HCT116 (cell line): Measurements from ENCODE around the gene PUM1. TPM values are rescaled to one million over a fixed set of nuclear protein-coding genes. Genes with fewer than 3 reads are reported as not detected.

Source experiments
- ATAC-seq: fragments of 200-7000 bp; cut with Tn5 transposase; 2 replicates; pipeline ENCODE4 v1.9.1; 2020; ENCODE audit warnings: mild to moderate bottlenecking, moderate library complexity
- BruUV-seq: library from RNA; stranded (reverse); fragments of 400-500 nt; replicated peaks from 2 replicates; lab custom pipeline; 2021; lab: Mats Ljungman, UMichigan
- CTCF ChIA-PET: fragments of 300-600 bp; sonication (Branson Sonifier 250); formaldehyde crosslinking; loops from one replicate; lab custom pipeline; 2021; ENCODE audit warnings: antibody characterized with exemption; lab: Charles Lee
- POLR2A ChIA-PET: fragments of 300-600, 350-600 bp; sonication (Branson Sonifier 250); formaldehyde crosslinking; loops from one replicate; lab custom pipeline; 2021; ENCODE audit warnings: antibody characterized with exemption; lab: Charles Lee
- RAD21 ChIA-PET, 2 experiments: fragments of 300-600 bp; sonication (Branson Sonifier 250); formaldehyde crosslinking; loops; one replicate each; lab custom pipeline; 2023; ENCODE audit warnings: low total read pairs in 2 of 2; ENCODE audit not compliant: uncharacterized antibody in 2 of 2, unreplicated experiment in 2 of 2, low non-redundant PET in 1 of 2; lab: Charles Lee
- DNase-seq: peaks from one replicate; pipeline ENCODE4 v3.0.0-alpha.2; 2010; ENCODE audit warnings: low read depth, low spot score
- H2AFZ ChIP-seq: fragments of 200-600 bp; shearing (Covaris generic), sonication (generic); 2 replicates; pipeline ENCODE4 v1.6.1; 2017; ENCODE audit warnings: low read depth, mixed run types, mixed read lengths, antibody characterized with exemption, low read length; ENCODE audit not compliant: poor library complexity, severe bottlenecking
- H3K27ac ChIP-seq: 2 replicates; pipeline ENCODE4 v1.5.1; 2012; ENCODE audit warnings: low read depth, low read length
- H3K27me3 ChIP-seq: fragments of 200-600 bp; sonication (generic); 2 replicates; pipeline ENCODE4 v1.6.1; 2016; ENCODE audit warnings: mixed run types, low read length, mixed read lengths; ENCODE audit not compliant: insufficient read depth
- H3K36me3 ChIP-seq, 2 experiments: fragments of 200-500 bp in 1 of 2; fragments of 200-600 bp in 1 of 2; sonication (Bioruptor generic) in 1 of 2; sonication (generic) in 1 of 2; 2 replicates each; pipeline versions ENCODE4 v1.5.1 to v1.6.1; 2014 to 2016; ENCODE audit warnings: low read length in 2 of 2, inconsistent platforms in 1 of 2, mixed read lengths in 1 of 2, mixed run types in 1 of 2; ENCODE audit not compliant: insufficient read depth in 2 of 2, control insufficient read depth in 1 of 2
- H3K4me1 ChIP-seq, 2 experiments: fragments of 200-600 bp in 1 of 2; sonication (generic) in 1 of 2; 2 replicates each; pipeline versions ENCODE4 v1.5.1 to v1.6.1; 2012 to 2017; ENCODE audit warnings: low read length in 2 of 2, inconsistent platforms in 1 of 2, mild to moderate bottlenecking in 1 of 2, mixed read lengths in 1 of 2, mixed run types in 1 of 2, moderate library complexity in 1 of 2; ENCODE audit not compliant: insufficient read depth in 2 of 2, control insufficient read depth in 1 of 2
- H3K4me2 ChIP-seq: fragments of 200-600 bp; sonication (generic); 2 replicates; pipeline ENCODE4 v1.6.1; 2017; ENCODE audit warnings: mixed run types, low read length, mixed read lengths
- H3K4me3 ChIP-seq, 2 experiments: fragments of 200-600 bp in 1 of 2; sonication (generic) in 1 of 2; replicated peaks in 1 of 2; 2 replicates each; pipeline ENCODE4 v1.5.1; 2011 to 2016; ENCODE audit warnings: low read length in 2 of 2, control low read depth in 1 of 2, low read depth in 1 of 2, mild to moderate bottlenecking in 1 of 2, mixed read lengths in 1 of 2, mixed run types in 1 of 2
- H3K79me2 ChIP-seq: fragments of 200-600 bp; sonication (generic); 2 replicates; pipeline ENCODE4 v1.6.1; 2017; ENCODE audit warnings: mild to moderate bottlenecking, mixed run types, low read length, moderate library complexity, mixed read lengths; ENCODE audit not compliant: insufficient read depth
- H3K9ac ChIP-seq: fragments of 200-600 bp; sonication (generic); 2 replicates; pipeline ENCODE4 v1.6.1; 2016; ENCODE audit warnings: low read length, mixed read lengths
- H3K9me2 ChIP-seq: fragments of 200-600 bp; sonication (generic), shearing (Covaris generic); 2 replicates; pipeline ENCODE4 v1.6.1; 2017; ENCODE audit warnings: mixed run types, mild to moderate bottlenecking, moderate library complexity; ENCODE audit not compliant: insufficient read depth
- H3K9me3 ChIP-seq, 2 experiments: fragments of 200-500 bp in 1 of 2; fragments of 200-600 bp in 1 of 2; sonication (Bioruptor generic) in 1 of 2; sonication (generic) in 1 of 2; 2 replicates each; pipeline ENCODE4 v1.6.1; 2014 to 2017; ENCODE audit warnings: low read length in 2 of 2, mixed read lengths in 2 of 2, inconsistent platforms in 1 of 2, low read depth in 1 of 2, mild to moderate bottlenecking in 1 of 2, mixed run types in 1 of 2, moderate library complexity in 1 of 2; ENCODE audit not compliant: control insufficient read depth in 1 of 2, insufficient read depth in 1 of 2
- H4K20me1 ChIP-seq: fragments of 200-600 bp; sonication (generic), shearing (Covaris generic); 2 replicates; pipeline ENCODE4 v1.6.1; 2017; ENCODE audit warnings: mixed run types, mild to moderate bottlenecking, moderate library complexity; ENCODE audit not compliant: insufficient read depth
- ATF3 ChIP-seq: IDR thresholded peaks from 2 replicates; pipeline ENCODE4 v1.6.1; 2012
- CEBPB ChIP-seq: IDR thresholded peaks from 2 replicates; pipeline ENCODE4 v1.6.1; 2012; ENCODE audit warnings: low read depth
- EGR1 ChIP-seq: IDR thresholded peaks from 2 replicates; pipeline ENCODE4 v1.6.1; 2012; ENCODE audit warnings: low read depth
- ELF1 ChIP-seq: IDR thresholded peaks from 2 replicates; pipeline ENCODE4 v1.6.1; 2012; ENCODE audit warnings: low read depth, borderline replicate concordance
- EZH2 ChIP-seq: fragments of 200-600 bp; sonication (generic); IDR thresholded peaks from 2 replicates; pipeline ENCODE4 v1.6.1; 2017; ENCODE audit warnings: antibody characterized with exemption, mixed run types
- JUND ChIP-seq: IDR thresholded peaks from 2 replicates; pipeline ENCODE4 v1.6.1; 2012
- POLR2A ChIP-seq: IDR thresholded peaks from 2 replicates; pipeline ENCODE4 v1.7.0; 2011; ENCODE audit warnings: borderline replicate concordance; ENCODE audit not compliant: insufficient read depth, insufficient read length; ENCODE audit errors: extremely low read depth
- RAD21 ChIP-seq: IDR thresholded peaks from 2 replicates; pipeline ENCODE4 v1.6.1; 2012; ENCODE audit warnings: low read depth, mild to moderate bottlenecking
- SP1 ChIP-seq: IDR thresholded peaks from 2 replicates; pipeline ENCODE4 v1.6.1; 2012; ENCODE audit warnings: low read depth
- YY1 ChIP-seq: IDR thresholded peaks from 2 replicates; pipeline ENCODE4 v1.6.1; 2011; ENCODE audit warnings: low read length, low read depth, moderate library complexity, mild to moderate bottlenecking; ENCODE audit not compliant: insufficient replicate concordance; ENCODE audit errors: extremely low read depth
- ZBTB33 ChIP-seq: IDR thresholded peaks from 2 replicates; pipeline ENCODE4 v1.6.1; 2011; ENCODE audit warnings: mild to moderate bottlenecking, low read length, moderate library complexity; ENCODE audit not compliant: insufficient replicate concordance; ENCODE audit errors: extremely low read depth
- intact Hi-C: fragments of 100-400 bp; cut with micrococcal nuclease; formaldehyde crosslinking; loops from 2 replicates; pipeline ENCODE4 v1.10.0; 2022
- total RNA-seq: library from RNA; stranded (reverse); gene quantifications from one replicate; pipeline ENCODE4 v1.2.1, GENCODE V29; 2021; ENCODE audit not compliant: unreplicated experiment

The PUM1 gene
- total RNA-seq, 1 experiment from 2014 or later = 113 TPM

- intact Hi-C loops = no loop called here
- ATAC-seq (no peak), DNase-seq (no peak)
- peaks cover 17 to 30% of the 10 kb centered on the region in 2 experiments for H3K4me1 ChIP-seq
- CTCF ChIA-PET = no interaction called here
- H3K9me3 ChIP-seq = no peaks in the 10 kb centered on the region
- H3K79me2 ChIP-seq = peaks cover 96% of the 10 kb centered on the region
- H4K20me1 ChIP-seq = peaks cover 18% of the 10 kb centered on the region
- no peak overlapping the region for H3K4me3 ChIP-seq
- H3K9ac ChIP-seq = no peak overlapping the region
- TF ChIP-seq ZBTB33 = no peak
- no peak for TF ChIP-seq RAD21
- TF ChIP-seq ELF1 = no peak
- no peak for TF ChIP-seq POLR2A
- TF ChIP-seq EGR1 = no peak
- no peak for TF ChIP-seq JUND
- TF ChIP-seq YY1 = no peak
- TF ChIP-seq ATF3 = no peak
- no peak for TF ChIP-seq CEBPB
- no peak for TF ChIP-seq EZH2
- TF ChIP-seq SP1 = no peak
- BruUV-seq = no TSS peak
- H2AFZ ChIP-seq = no peak overlapping the region
- H3K27ac ChIP-seq = no peak overlapping the region
- RAD21 ChIA-PET = no interaction called here
- POLR2A ChIA-PET = no interaction called here
- H3K36me3 ChIP-seq = peaks cover 22 to 38% of the 10 kb centered on the region in 2 experiments
- no peak overlapping the region for H3K4me2 ChIP-seq
- H3K27me3 ChIP-seq = no peaks in the 10 kb centered on the region
- H3K9me2 ChIP-seq = no peaks in the 10 kb centered on the region
Measured at GRCh38 chr1:30971496-30971895, 94.0 kb downstream of the PUM1 start.
